WTC11 (cell line): ENCODE results near the gene PLAAT5. TPM values are rescaled to one million over a fixed set of nuclear protein-coding genes. Genes with fewer than 3 reads are reported as not detected.
A peak's percentile ranks its signal among the peaks of the same experiment; 100 is the strongest.

Experiments used
- ATAC-seq: fragments of 200-7000 bp; cut with Tn5 transposase; 2 replicates; pipeline ENCODE4 v1.10.0; 2021; ENCODE audit warnings: mild to moderate bottlenecking, moderate library complexity
- CTCF ChIA-PET: fragments of 300-600 bp; sonication (Branson Sonifier 250); formaldehyde crosslinking; loops from one replicate; lab custom pipeline; 2021; ENCODE audit warnings: antibody characterized with exemption; lab: Charles Lee
- POLR2A ChIA-PET: fragments of 350-600 bp; sonication (Branson Sonifier 250); formaldehyde crosslinking; loops from one replicate; lab custom pipeline; 2021; ENCODE audit warnings: antibody characterized with exemption; lab: Charles Lee
- DNase-seq: peaks from one replicate; pipeline ENCODE4 v3.0.0; 2021; ENCODE audit warnings: low spot score
- H3K27ac Mint-ChIP-seq: 2 replicates; pipeline ENCODE4 v1.8.0; 2021; ENCODE audit warnings: mixed read lengths
- H3K27me3 Mint-ChIP-seq: 2 replicates; pipeline ENCODE4 v1.8.0; 2021; ENCODE audit warnings: low read depth, mild to moderate bottlenecking, moderate library complexity, mixed read lengths
- H3K36me3 Mint-ChIP-seq: 2 replicates; pipeline ENCODE4 v1.8.0; 2021; ENCODE audit warnings: mixed read lengths
- H3K4me1 Mint-ChIP-seq: 2 replicates; pipeline ENCODE4 v1.8.0; 2022; ENCODE audit warnings: mixed read lengths
- H3K4me3 Mint-ChIP-seq: 2 replicates; pipeline ENCODE4 v1.8.0; 2021; ENCODE audit warnings: mild to moderate bottlenecking, moderate library complexity, mixed read lengths
- H3K9me3 Mint-ChIP-seq: 2 replicates; pipeline ENCODE4 v1.8.0; 2021; ENCODE audit warnings: mixed read lengths
- ATF2 ChIP-seq: sonication (generic); formaldehyde crosslinking; IDR thresholded peaks from 2 replicates; pipeline ENCODE4 v1.8.1; 2022; ENCODE audit warnings: low read depth, missing genetic modification reagents, borderline replicate concordance
- ATF6 ChIP-seq: sonication (generic); formaldehyde crosslinking; IDR thresholded peaks from 2 replicates; pipeline ENCODE4 v1.8.1; 2023; ENCODE audit warnings: mild to moderate bottlenecking, missing genetic modification reagents
- CDX4 ChIP-seq: fragments of 250-450 bp; sonication (Bioruptor Pico); IDR thresholded peaks from 2 replicates; pipeline ENCODE4 v1.9.0; 2021; ENCODE audit warnings: moderate library complexity, mild to moderate bottlenecking, inconsistent platforms, borderline replicate concordance
- ERG ChIP-seq: fragments of 250-450 bp; sonication (Bioruptor Pico); IDR thresholded peaks from 2 replicates; pipeline ENCODE4 v1.8.0; 2021; ENCODE audit warnings: mild to moderate bottlenecking
- GRHL2 ChIP-seq: fragments of 250-450 bp; sonication (Bioruptor Pico); IDR thresholded peaks from 2 replicates; pipeline ENCODE4 v1.8.0; 2022; ENCODE audit warnings: mild to moderate bottlenecking, moderate library complexity; ENCODE audit not compliant: insufficient replicate concordance, severe bottlenecking
- GTF2I ChIP-seq: fragments of 250-450 bp; sonication (Bioruptor Pico); conservative IDR thresholded peaks from 2 replicates; pipeline ENCODE4 v1.4.0; 2021; ENCODE audit warnings: mild to moderate bottlenecking
- HMGXB4 ChIP-seq: sonication (generic); formaldehyde crosslinking; IDR thresholded peaks from 2 replicates; pipeline ENCODE4 v1.8.1; 2023; ENCODE audit warnings: mild to moderate bottlenecking, moderate library complexity, missing genetic modification reagents
- IRF2 ChIP-seq: sonication (generic); formaldehyde crosslinking; IDR thresholded peaks from 2 replicates; pipeline ENCODE4 v1.8.0; 2022; ENCODE audit warnings: low read depth, missing genetic modification reagents, borderline replicate concordance
- NFATC4 ChIP-seq: fragments of 250-450 bp; sonication (Bioruptor Pico); IDR thresholded peaks from 2 replicates; pipeline ENCODE4 v1.9.0; 2021; ENCODE audit warnings: mild to moderate bottlenecking
- PRDM15 ChIP-seq: sonication (generic); formaldehyde crosslinking; IDR thresholded peaks from 2 replicates; pipeline ENCODE4 v1.8.0; 2022; ENCODE audit warnings: missing genetic modification reagents
- SMAD4 ChIP-seq: sonication (generic); formaldehyde crosslinking; IDR thresholded peaks from 2 replicates; pipeline ENCODE4 v1.8.0; 2022; ENCODE audit warnings: mild to moderate bottlenecking, missing genetic modification reagents
- TEAD4 ChIP-seq: sonication (generic); formaldehyde crosslinking; IDR thresholded peaks from 2 replicates; pipeline ENCODE4 v1.8.0; 2022; ENCODE audit warnings: mild to moderate bottlenecking, missing genetic modification reagents
- USF2 ChIP-seq: sonication (generic); formaldehyde crosslinking; IDR thresholded peaks from 2 replicates; pipeline ENCODE4 v1.8.1; 2023; ENCODE audit warnings: mild to moderate bottlenecking, missing genetic modification reagents, moderate library complexity
- ZNF121 ChIP-seq: sonication (generic); formaldehyde crosslinking; IDR thresholded peaks from 2 replicates; pipeline ENCODE4 v1.8.0; 2023; ENCODE audit warnings: missing genetic modification reagents
- ZNF281 ChIP-seq: sonication (generic); formaldehyde crosslinking; IDR thresholded peaks from 2 replicates; pipeline ENCODE4 v1.8.0; 2023; ENCODE audit warnings: mild to moderate bottlenecking, missing genetic modification reagents
- ZNF423 ChIP-seq: fragments of 250-450 bp; sonication (Bioruptor Pico); IDR thresholded peaks from 2 replicates; pipeline ENCODE4 v2.1.2; 2022; ENCODE audit warnings: mild to moderate bottlenecking, moderate library complexity
- ZNF425 ChIP-seq: fragments of 250-450 bp; sonication (Bioruptor Pico); conservative IDR thresholded peaks from 2 replicates; pipeline ENCODE4 v1.9.0; 2021; ENCODE audit warnings: mild to moderate bottlenecking
- ZNF671 ChIP-seq: fragments of 250-450 bp; sonication (Bioruptor Pico); IDR thresholded peaks from 2 replicates; pipeline ENCODE4 v1.8.0; 2021; ENCODE audit warnings: mild to moderate bottlenecking
- total RNA-seq: library from RNA; stranded (reverse); gene quantifications from 3 replicates; pipeline ENCODE4 v1.2.3, GENCODE V29; 2021

Gene PLAAT5
- total RNA-seq, 1 experiment from 2014 or later, result 23.0 TPM

- TF ChIP-seq ZNF281 (CRISPR knock-in tag) (no peak), ERG (CRISPR knock-in tag) (no peak), ZNF121 (CRISPR knock-in tag) (no peak), GRHL2 (CRISPR knock-in tag) (no peak), ZNF425 (no peak), NFATC4 (CRISPR knock-in tag) (no peak), ZNF671 (CRISPR knock-in tag) (no peak), IRF2 (no peak), GTF2I (no peak), ZNF423 (CRISPR knock-in tag) (no peak), PRDM15 (no peak), ATF2 (CRISPR knock-in tag) (no peak)
- CTCF ChIA-PET, result interaction anchor here (0.6 to 0.7 kb wide), 2 partner anchors 13 to 609 kb away, joined by 3 to 4 read pairs; partner anchors contain the start of gene LGALS12
- no peak overlapping the region for H3K27ac Mint-ChIP-seq
- peaks cover 38% of the 10 kb centered on the region for H3K4me1 Mint-ChIP-seq
- no peak overlapping the region for H3K4me3 Mint-ChIP-seq
- ATAC-seq (no peak), DNase-seq (no peak)
- peaks cover 21% of the 10 kb centered on the region for H3K36me3 Mint-ChIP-seq
- peaks cover 18% of the 10 kb centered on the region for H3K27me3 Mint-ChIP-seq
- POLR2A ChIA-PET, result no interaction called here
- peaks cover 28% of the 10 kb centered on the region for H3K9me3 Mint-ChIP-seq
Measured at GRCh38 chr11:63493127-63493526, 2.2 kb upstream of the PLAAT5 start.

GRCh38 chr11:63492441-63492840 lies 1.5 kb upstream of the PLAAT5 start:
- ChIA-PET CTCF (no interaction called here), POLR2A (interaction anchor here (1.4 kb wide), 1 partner anchor 12 kb away, joined by 3 read pairs; no protein-coding TSS in a partner anchor)
- H3K36me3 Mint-ChIP-seq, result peaks cover 19% of the 10 kb centered on the region
- H3K4me3 Mint-ChIP-seq, result peak overlapping the region; percentile 77; the same call in 1 of the 2 replicates
- peaks cover 18% of the 10 kb centered on the region for H3K27me3 Mint-ChIP-seq
- no peak for DNase-seq
- ATAC-seq, result no peak
- peaks cover 22% of the 10 kb centered on the region for H3K9me3 Mint-ChIP-seq
- H3K4me1 Mint-ChIP-seq, result peaks cover 40% of the 10 kb centered on the region
- H3K27ac Mint-ChIP-seq, result no peak overlapping the region; the same call in 1 of the 2 replicates
- TF ChIP-seq CDX4 (no peak), TEAD4 (no peak), HMGXB4 (CRISPR knock-in tag) (no peak), ATF6 (CRISPR knock-in tag) (no peak), SMAD4 (CRISPR knock-in tag) (no peak), USF2 (no peak)
